ENCODE results near the gene TMEM132D. TPM values are rescaled to one million over a fixed set of nuclear protein-coding genes. Genes with fewer than 3 reads are reported as not detected.

The TMEM132D gene
- polyA plus RNA-seq, 1 experiment: 0.02 TPM

DNA sequence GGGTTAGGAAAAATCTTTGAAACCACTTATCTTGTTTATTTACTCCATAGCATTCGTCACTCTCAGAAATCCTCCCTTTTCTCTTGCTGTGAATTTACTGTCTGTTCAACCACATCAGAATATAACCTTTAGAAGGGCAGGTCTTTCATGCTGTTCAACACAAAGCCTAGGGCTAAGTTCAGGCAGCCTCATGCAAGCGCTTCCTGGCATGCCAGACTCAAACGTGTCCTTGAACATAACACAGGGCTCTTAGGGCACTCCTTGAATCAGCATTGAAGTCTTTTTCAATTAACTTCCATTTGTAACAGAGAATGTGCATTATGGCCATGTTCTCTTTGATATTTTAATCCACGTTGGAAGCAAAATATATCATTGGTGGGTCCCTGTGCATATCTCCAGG lies 672.8 kb downstream of the TMEM132D start:
- TF ChIP-seq, protein P1, sequence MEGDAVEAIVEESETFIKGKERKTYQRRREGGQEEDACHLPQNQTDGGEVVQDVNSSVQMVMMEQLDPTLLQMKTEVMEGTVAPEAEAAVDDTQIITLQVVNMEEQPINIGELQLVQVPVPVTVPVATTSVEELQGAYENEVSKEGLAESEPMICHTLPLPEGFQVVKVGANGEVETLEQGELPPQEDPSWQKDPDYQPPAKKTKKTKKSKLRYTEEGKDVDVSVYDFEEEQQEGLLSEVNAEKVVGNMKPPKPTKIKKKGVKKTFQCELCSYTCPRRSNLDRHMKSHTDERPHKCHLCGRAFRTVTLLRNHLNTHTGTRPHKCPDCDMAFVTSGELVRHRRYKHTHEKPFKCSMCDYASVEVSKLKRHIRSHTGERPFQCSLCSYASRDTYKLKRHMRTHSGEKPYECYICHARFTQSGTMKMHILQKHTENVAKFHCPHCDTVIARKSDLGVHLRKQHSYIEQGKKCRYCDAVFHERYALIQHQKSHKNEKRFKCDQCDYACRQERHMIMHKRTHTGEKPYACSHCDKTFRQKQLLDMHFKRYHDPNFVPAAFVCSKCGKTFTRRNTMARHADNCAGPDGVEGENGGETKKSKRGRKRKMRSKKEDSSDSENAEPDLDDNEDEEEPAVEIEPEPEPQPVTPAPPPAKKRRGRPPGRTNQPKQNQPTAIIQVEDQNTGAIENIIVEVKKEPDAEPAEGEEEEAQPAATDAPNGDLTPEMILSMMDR (IDR thresholded peaks at IDR 0.05; ENCODE audit: insufficient read depth, low read depth, low read length): no peak
- DNase-seq (ENCODE audit: low read depth): no peak
- Histone ChIP-seq H3K36me3 (ENCODE audit: control insufficient read depth, insufficient read depth, low read length) (no peaks in the 10 kb centered on the region), H3K4me3 (ENCODE audit: low read depth, low read length) (no peak overlapping the region), H3K27me3 (ENCODE audit: control insufficient read depth, insufficient read depth, low read length) (no peaks in the 10 kb centered on the region)
- CTCF ChIA-PET: no interaction called here
- POLR2A ChIA-PET: no interaction called here

DNA sequence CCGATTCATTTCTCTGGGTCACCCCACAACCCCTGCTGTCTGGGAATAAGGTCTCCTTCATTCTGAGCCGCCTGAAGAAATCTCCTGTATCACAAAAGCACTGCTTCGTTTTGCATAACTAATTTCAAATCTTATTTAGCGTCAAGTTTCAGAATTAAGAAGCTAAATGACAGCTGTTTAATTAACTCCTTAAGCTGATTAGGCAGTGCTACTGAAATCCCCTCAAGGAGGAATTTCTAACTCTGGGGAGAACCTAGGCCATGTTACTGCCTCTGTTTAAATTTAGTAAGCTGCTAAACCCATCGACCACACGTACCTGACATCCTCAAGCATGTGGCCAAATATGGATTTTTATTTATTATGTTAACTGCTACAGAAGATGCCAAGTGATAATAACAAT lies 677.0 kb downstream of the TMEM132D start:
- ChIA-PET CTCF (no interaction called here), POLR2A (no interaction called here)
- Histone ChIP-seq H3K36me3 (ENCODE audit: control insufficient read depth, insufficient read depth, low read length) (no peaks in the 10 kb centered on the region), H3K4me3 (ENCODE audit: low read depth, low read length) (no peak overlapping the region), H3K27me3 (ENCODE audit: control insufficient read depth, insufficient read depth, low read length) (no peaks in the 10 kb centered on the region)
- TF ChIP-seq, protein P1 (IDR thresholded peaks at IDR 0.05; ENCODE audit: insufficient read depth, low read depth, low read length): no peak
- DNase-seq (ENCODE audit: low read depth): no peak

GRCh38 chr12:129226005-129226404 lies 677.8 kb downstream of the TMEM132D start:
- TF ChIP-seq, protein P1 (IDR thresholded peaks at IDR 0.05; ENCODE audit: insufficient read depth, low read depth, low read length): no peak
- DNase-seq (ENCODE audit: low read depth): no peak
- CTCF ChIA-PET: interaction anchor here (0.6 kb wide), 1 partner anchor 12 kb away, joined by 3 read pairs; no protein-coding TSS in a partner anchor
- POLR2A ChIA-PET: no interaction called here
- no peaks in the 10 kb centered on the region for H3K27me3 ChIP-seq (ENCODE audit: control insufficient read depth, insufficient read depth, low read length)
- H3K36me3 ChIP-seq (ENCODE audit: control insufficient read depth, insufficient read depth, low read length): no peaks in the 10 kb centered on the region
- no peak overlapping the region for H3K4me3 ChIP-seq (ENCODE audit: low read depth, low read length)

DNA sequence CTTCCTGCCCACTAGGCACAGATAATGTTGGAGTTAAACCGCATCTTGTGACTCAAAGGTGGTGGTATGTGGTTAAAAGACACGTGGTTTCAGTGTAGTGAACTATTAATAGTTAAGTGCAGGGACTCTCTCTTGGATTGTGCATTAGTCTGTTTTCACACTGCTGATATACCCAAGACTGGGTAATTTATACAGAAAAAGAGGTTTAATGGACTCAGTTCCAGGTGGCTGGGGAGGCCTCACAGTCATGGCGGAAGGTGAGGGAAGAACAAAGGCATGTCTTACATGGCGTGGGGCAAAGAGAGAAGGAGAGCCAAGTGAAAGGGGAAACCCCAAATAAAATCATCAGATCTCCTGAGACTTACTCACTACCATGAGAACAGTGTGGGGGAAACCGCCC lies 688.3 kb downstream of the TMEM132D start:
- CTCF ChIA-PET: no interaction called here

DNA sequence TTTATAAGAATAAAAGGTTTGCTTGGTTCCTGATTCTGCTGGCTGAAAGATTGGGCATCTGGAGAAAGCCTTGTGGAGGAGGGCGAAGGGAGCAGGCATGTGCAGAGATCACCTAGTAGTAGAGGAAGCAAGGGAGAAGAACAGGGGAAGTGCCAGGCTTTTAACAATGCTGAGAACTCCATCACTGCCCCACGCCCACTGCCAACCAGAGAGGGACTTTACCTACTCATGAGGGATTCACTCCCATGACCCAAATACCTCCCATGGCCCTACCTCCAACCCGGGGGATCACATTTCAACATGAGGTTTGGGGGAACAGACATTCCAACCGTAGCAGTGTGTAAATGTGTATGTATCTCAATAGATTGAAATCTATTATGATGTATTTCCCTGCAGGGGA lies 690.3 kb downstream of the TMEM132D start:
- ChIA-PET CTCF (no interaction called here), POLR2A (no interaction called here)
- DNase-seq (ENCODE audit: low read depth): no peak
- TF ChIP-seq, protein P1 (IDR thresholded peaks at IDR 0.05; ENCODE audit: insufficient read depth, low read depth, low read length): no peak
- Histone ChIP-seq H3K27me3 (ENCODE audit: control insufficient read depth, insufficient read depth, low read length) (no peaks in the 10 kb centered on the region), H3K36me3 (ENCODE audit: control insufficient read depth, insufficient read depth, low read length) (no peaks in the 10 kb centered on the region), H3K4me3 (ENCODE audit: low read depth, low read length) (no peak overlapping the region)

More for the DNA sequence above, 688.3 kb downstream of the TMEM132D start:
- POLR2A ChIA-PET: no interaction called here
- H3K36me3 ChIP-seq (ENCODE audit: control insufficient read depth, insufficient read depth, low read length): no peaks in the 10 kb centered on the region
- TF ChIP-seq, protein P1 (IDR thresholded peaks at IDR 0.05; ENCODE audit: insufficient read depth, low read depth, low read length): no peak
- H3K27me3 ChIP-seq (ENCODE audit: control insufficient read depth, insufficient read depth, low read length): no peaks in the 10 kb centered on the region
- no peak overlapping the region for H3K4me3 ChIP-seq (ENCODE audit: low read depth, low read length)
- DNase-seq (ENCODE audit: low read depth): no peak
